ENCODE data around the gene SORBS1.

The SORBS1 gene

DNA sequence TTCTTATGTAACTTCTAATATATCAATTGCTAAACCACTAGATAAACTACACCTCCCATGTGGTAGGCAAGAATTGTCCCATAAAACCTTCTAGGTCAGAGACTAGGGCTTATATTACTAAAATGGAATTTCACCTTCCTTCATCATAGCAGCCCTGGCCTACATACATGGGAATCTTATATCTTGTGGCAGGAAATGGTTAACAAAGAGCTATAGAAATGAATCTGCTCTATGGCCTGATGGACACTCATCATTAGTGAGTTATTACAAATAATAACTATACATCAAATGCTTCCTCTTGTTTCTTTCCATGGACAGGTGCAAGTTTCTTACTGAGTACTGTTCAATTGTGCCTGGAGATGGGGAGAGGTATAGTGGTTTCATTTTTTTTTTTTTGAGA lies 208.0 kb downstream of the SORBS1 start:
- no peak for DNase-seq (ENCODE audit: low read depth in 1 of 2, low spot score in 1 of 2)
- TF ChIP-seq POLR2AphosphoS5 (IDR thresholded peaks at IDR 0.05; ENCODE audit: low read depth) (no peak), SPI1 (IDR thresholded peaks at IDR 0.05; ENCODE audit: borderline replicate concordance, low read depth) (no peak), GABPA (IDR thresholded peaks at IDR 0.05; ENCODE audit: low read depth) (no peak)
- TF ChIP-seq, protein P1, sequence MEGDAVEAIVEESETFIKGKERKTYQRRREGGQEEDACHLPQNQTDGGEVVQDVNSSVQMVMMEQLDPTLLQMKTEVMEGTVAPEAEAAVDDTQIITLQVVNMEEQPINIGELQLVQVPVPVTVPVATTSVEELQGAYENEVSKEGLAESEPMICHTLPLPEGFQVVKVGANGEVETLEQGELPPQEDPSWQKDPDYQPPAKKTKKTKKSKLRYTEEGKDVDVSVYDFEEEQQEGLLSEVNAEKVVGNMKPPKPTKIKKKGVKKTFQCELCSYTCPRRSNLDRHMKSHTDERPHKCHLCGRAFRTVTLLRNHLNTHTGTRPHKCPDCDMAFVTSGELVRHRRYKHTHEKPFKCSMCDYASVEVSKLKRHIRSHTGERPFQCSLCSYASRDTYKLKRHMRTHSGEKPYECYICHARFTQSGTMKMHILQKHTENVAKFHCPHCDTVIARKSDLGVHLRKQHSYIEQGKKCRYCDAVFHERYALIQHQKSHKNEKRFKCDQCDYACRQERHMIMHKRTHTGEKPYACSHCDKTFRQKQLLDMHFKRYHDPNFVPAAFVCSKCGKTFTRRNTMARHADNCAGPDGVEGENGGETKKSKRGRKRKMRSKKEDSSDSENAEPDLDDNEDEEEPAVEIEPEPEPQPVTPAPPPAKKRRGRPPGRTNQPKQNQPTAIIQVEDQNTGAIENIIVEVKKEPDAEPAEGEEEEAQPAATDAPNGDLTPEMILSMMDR (IDR thresholded peaks at IDR 0.05; ENCODE audit: insufficient read depth, low read length): no peak
- TF ChIP-seq, protein P2, sequence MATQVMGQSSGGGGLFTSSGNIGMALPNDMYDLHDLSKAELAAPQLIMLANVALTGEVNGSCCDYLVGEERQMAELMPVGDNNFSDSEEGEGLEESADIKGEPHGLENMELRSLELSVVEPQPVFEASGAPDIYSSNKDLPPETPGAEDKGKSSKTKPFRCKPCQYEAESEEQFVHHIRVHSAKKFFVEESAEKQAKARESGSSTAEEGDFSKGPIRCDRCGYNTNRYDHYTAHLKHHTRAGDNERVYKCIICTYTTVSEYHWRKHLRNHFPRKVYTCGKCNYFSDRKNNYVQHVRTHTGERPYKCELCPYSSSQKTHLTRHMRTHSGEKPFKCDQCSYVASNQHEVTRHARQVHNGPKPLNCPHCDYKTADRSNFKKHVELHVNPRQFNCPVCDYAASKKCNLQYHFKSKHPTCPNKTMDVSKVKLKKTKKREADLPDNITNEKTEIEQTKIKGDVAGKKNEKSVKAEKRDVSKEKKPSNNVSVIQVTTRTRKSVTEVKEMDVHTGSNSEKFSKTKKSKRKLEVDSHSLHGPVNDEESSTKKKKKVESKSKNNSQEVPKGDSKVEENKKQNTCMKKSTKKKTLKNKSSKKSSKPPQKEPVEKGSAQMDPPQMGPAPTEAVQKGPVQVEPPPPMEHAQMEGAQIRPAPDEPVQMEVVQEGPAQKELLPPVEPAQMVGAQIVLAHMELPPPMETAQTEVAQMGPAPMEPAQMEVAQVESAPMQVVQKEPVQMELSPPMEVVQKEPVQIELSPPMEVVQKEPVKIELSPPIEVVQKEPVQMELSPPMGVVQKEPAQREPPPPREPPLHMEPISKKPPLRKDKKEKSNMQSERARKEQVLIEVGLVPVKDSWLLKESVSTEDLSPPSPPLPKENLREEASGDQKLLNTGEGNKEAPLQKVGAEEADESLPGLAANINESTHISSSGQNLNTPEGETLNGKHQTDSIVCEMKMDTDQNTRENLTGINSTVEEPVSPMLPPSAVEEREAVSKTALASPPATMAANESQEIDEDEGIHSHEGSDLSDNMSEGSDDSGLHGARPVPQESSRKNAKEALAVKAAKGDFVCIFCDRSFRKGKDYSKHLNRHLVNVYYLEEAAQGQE (IDR thresholded peaks at IDR 0.05; ENCODE audit: insufficient replicate concordance, low read depth): no peak
- Histone ChIP-seq H3K4me3 (replicated peaks; ENCODE audit: insufficient read depth, low read length) (no peak overlapping the region), H3K27me3 (ENCODE audit: insufficient read depth, poor library complexity, severe bottlenecking) (no peaks in the 10 kb centered on the region), H3K27ac (replicated peaks) (no peak overlapping the region)

DNA sequence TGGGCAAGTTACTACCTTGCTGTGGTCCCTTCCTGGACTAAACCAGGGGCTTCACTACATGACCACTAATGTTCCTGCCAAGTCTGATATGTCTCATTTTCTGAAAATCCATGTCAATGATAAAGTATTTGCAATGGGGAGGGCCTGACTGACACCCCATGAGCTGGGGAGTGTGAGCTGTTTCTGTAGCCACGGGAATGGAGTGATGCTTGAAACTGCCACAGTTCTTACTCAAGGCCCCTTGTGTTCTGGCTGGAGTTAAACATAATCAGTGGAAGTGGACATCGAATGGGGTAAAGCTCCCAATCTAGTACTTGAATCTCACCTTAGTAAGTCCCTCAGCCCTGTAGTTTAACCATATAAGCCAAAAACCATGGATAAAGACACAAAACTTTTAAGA lies 208.5 kb downstream of the SORBS1 start:
- TF ChIP-seq, protein P1 (IDR thresholded peaks at IDR 0.05; ENCODE audit: insufficient read depth, low read length): no peak
- TF ChIP-seq POLR2AphosphoS5 (IDR thresholded peaks at IDR 0.05; ENCODE audit: low read depth): no peak
- TF ChIP-seq, protein P2 (IDR thresholded peaks at IDR 0.05; ENCODE audit: insufficient replicate concordance, low read depth): no peak
- TF ChIP-seq SPI1 (IDR thresholded peaks at IDR 0.05; ENCODE audit: borderline replicate concordance, low read depth): no peak
- TF ChIP-seq GABPA (IDR thresholded peaks at IDR 0.05; ENCODE audit: low read depth): no peak
- no peak for DNase-seq (ENCODE audit: low read depth in 1 of 2, low spot score in 1 of 2)
- Histone ChIP-seq H3K27me3 (ENCODE audit: insufficient read depth, poor library complexity, severe bottlenecking) (peaks cover 1% of the 10 kb centered on the region), H3K27ac (replicated peaks) (no peak overlapping the region), H3K4me3 (replicated peaks; ENCODE audit: insufficient read depth, low read length) (no peak overlapping the region)

DNA sequence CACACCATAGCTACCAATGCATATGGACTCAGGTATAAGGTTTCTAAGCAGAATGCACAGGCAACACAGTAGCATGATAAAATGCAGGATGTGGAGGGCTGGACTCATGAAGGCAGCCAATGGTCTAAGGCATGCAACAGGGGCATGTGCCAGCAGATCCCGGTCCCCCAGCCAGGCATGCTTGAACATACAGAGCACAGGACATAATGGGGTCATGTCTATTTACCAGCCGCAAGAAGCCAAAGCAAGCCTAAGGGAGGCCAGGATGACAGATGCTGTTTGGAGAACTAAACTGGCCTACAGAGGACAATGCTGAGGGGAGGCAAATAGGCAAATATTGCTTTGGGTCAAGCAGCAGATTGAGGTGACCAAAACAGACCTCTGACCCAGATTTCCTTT lies 210.3 kb downstream of the SORBS1 start:
- Histone ChIP-seq H3K27me3 (ENCODE audit: insufficient read depth, poor library complexity, severe bottlenecking) (peaks cover 4% of the 10 kb centered on the region), H3K27ac (replicated peaks) (no peak overlapping the region), H3K4me3 (replicated peaks; ENCODE audit: insufficient read depth, low read length) (no peak overlapping the region)
- TF ChIP-seq, protein P2 (IDR thresholded peaks at IDR 0.05; ENCODE audit: insufficient replicate concordance, low read depth): no peak
- no peak for DNase-seq (ENCODE audit: low read depth in 1 of 2, low spot score in 1 of 2)
